GM12878 (cell line): Measurements from ENCODE around the gene CHD5. TPM values are rescaled to one million over a fixed set of nuclear protein-coding genes. Genes with fewer than 3 reads are reported as not detected.

Experiments
- GATAD2B ChIP-seq: fragments of 450-650 bp; conservative IDR thresholded peaks from 2 replicates; pipeline ENCODE4 v1.6.1; 2017; ENCODE audit warnings: low read depth, mild to moderate bottlenecking, moderate library complexity
- NR2C2 ChIP-seq: IDR thresholded peaks from 2 replicates; pipeline ENCODE4 v1.6.1; 2011; ENCODE audit warnings: borderline replicate concordance, low read depth; ENCODE audit not compliant: control insufficient read depth, insufficient read length
- PRDM15 ChIP-seq: fragments of 450-650 bp; formaldehyde crosslinking; IDR thresholded peaks from 2 replicates; pipeline ENCODE4 v1.4.0; 2020; ENCODE audit warnings: mild to moderate bottlenecking, moderate library complexity
- RAD21 ChIP-seq: IDR thresholded peaks from 2 replicates; pipeline ENCODE4 v1.6.1; 2011; ENCODE audit warnings: mild to moderate bottlenecking, low read depth, low read length, moderate library complexity; ENCODE audit not compliant: insufficient read depth
- ZNF384 ChIP-seq: IDR thresholded peaks from 2 replicates; pipeline ENCODE4 v1.6.1; 2012; ENCODE audit warnings: low read depth, mild to moderate bottlenecking, low read length, improper control_type of control experiment, borderline replicate concordance
- ZSCAN29 ChIP-seq: fragments of 450-650 bp; IDR thresholded peaks from 2 replicates; pipeline ENCODE4 v1.6.1; 2017; ENCODE audit warnings: mild to moderate bottlenecking, moderate library complexity
- polyA plus RNA-seq, 11 experiments: library from polyadenylated mRNA; depleted of rRNA in 4 of 11; unstranded in 6 of 11; stranded (reverse) in 5 of 11; fragments of >200 nt; fragmentation: Nextera tagmentation in 4 of 11; fragmentation: Illumina TruSeq in 1 of 11; extraction: Ambion mirVana in 4 of 11; extraction: Trizol in 1 of 11; gene quantifications; 1 replicate in 1 of 11; 2 replicates in 10 of 11; pipeline versions ENCODE4 v1.2.1 to v1.2.3, GENCODE V29; 2011 to 2016; ENCODE audit warnings: inconsistent platforms in 2 of 11, missing spikeins in 2 of 11, low read depth in 1 of 11
- total RNA-seq, 4 experiments: library from RNA; depleted of rRNA in 3 of 4; stranded (reverse); fragments of >200 nt in 3 of 4; fragmentation: Illumina TruSeq in 1 of 4; extraction: Trizol in 1 of 4; gene quantifications; 2 replicates each; pipeline versions ENCODE4 v1.2.1 to v1.2.3, GENCODE V29; 2013 to 2021
- TF ChIP-seq, protein P1 (sequence below): fragments of 450-650 bp; formaldehyde crosslinking; IDR thresholded peaks from 2 replicates; pipeline ENCODE4 v1.4.0; 2022; ENCODE audit warnings: mild to moderate bottlenecking, moderate library complexity

The CHD5 gene
- total and polyA plus RNA-seq, 10 of the 15 experiments (the other 5 are each of a cell fraction or from before 2014, with no cell fraction given), result 0.03 to 0.49 (median 0.13) TPM; not detected in 3

DNA sequence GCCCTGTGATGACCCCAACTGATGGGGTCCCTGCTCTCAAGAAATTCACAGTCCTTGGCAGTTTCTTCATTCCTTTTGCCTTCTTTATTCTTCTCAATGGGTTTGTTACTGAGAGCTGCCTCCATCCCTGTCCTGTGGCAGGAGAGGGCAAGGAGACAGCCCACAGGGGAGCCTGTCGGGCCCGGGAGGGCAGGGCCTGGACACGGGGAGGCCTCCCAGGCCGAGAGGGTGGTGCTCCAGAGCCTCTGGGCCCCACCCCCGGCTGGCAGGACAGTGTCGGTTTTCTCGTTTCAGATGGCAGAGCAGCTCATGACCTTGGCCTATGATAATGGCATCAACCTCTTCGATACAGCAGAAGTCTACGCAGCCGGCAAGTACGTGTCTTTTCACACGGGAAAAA lies 98.2 kb downstream of the CHD5 start (continued):
- TF ChIP-seq, protein P1, sequence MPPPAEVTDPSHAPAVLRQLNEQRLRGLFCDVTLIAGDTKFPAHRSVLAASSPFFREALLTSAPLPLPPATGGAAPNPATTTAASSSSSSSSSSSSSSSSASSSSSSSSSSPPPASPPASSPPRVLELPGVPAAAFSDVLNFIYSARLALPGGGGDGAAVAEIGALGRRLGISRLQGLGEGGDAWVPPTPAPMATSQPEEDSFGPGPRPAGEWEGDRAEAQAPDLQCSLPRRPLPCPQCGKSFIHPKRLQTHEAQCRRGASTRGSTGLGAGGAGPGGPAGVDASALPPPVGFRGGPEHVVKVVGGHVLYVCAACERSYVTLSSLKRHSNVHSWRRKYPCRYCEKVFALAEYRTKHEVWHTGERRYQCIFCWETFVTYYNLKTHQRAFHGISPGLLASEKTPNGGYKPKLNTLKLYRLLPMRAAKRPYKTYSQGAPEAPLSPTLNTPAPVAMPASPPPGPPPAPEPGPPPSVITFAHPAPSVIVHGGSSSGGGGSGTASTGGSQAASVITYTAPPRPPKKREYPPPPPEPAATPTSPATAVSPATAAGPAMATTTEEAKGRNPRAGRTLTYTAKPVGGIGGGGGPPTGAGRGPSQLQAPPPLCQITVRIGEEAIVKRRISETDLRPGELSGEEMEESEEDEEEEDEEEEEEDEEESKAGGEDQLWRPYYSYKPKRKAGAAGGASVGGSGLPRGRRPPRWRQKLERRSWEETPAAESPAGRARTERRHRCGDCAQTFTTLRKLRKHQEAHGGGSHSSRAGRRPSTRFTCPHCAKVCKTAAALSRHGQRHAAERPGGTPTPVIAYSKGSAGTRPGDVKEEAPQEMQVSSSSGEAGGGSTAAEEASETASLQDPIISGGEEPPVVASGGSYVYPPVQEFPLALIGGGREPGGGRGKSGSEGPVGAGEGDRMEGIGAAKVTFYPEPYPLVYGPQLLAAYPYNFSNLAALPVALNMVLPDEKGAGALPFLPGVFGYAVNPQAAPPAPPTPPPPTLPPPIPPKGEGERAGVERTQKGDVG (CRISPR knock-in tag), result no peak
- no peak for TF ChIP-seq ZNF384
- TF ChIP-seq PRDM15, result no peak
- no peak for TF ChIP-seq RAD21
- no peak for TF ChIP-seq GATAD2B
- no peak for TF ChIP-seq ZSCAN29
- no peak for TF ChIP-seq NR2C2
